HG02884 (cell line): Measurements from ENCODE around the gene MSL3B.
A peak's percentile ranks its signal among the peaks of the same experiment; 100 is the strongest.
"Not testable (repeated sequence)": the region's sequence is repeated elsewhere in the genome, so short reads cannot be mapped to it uniquely, and the experiment has no call there.

ENCODE experiments used
- ATAC-seq: cut with Tn5 transposase; IDR thresholded peaks from one replicate; pipeline ENCODE4 v1.9.1; 2021; ENCODE audit warnings: mild to moderate bottlenecking, moderate library complexity; ENCODE audit not compliant: unreplicated experiment

MSL3B gene

DNA sequence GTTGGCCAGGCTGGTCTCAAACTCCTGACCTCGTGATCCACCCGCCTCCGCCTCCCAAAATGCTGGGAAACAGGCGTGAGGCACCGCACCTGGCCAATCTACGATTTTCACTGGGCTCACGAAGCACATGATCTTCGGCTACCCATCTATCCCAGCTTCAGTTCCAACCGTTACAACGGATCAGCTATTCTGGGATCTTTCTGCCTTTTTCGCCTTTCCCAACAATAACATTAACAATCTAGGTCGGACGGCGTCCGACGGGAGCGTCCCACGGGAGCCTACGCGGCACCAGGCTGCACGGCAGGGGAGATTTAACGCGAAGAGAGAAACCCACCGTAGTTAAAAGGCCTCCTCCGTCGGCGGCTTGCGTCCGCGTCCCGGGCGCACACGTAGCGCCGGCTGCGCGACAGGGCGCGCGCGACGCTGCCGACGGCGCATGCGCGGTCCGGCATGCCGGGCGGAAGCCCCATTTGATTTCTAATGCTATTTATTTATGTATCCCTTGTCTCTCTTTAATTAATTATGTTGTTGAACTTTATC is at the start of gene MSL3B:
Gene MSL3B (minus strand): TSS at position 394 of the 540 bp plus-strand sequence.
- no peak for ATAC-seq

DNA sequence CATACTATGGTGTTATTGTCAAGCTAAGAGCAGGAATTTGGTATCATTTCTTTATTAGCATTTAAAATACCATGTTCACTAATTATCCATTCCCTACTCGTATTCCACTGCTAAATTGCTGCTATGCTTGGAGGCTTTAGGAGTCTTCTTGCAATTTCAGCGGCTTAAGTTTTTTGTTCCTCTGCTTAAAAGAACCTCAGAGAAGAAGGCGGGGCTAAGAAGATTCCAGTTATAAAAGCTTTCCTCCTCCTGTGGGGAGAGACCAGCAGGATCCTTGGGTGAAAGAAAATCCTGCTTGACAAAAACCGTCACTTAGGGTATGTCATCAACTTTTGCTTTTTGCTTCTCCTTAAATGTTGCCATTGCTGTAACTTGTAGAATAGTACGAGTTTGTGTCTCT is 48.9 kb upstream of the MSL3B start, which contains the start of gene TRPM8:
Gene TRPM8 (plus strand): TSS at position 258 of the 400 bp plus-strand sequence. CDS start 9,165 bp downstream, outside the sequence.
- ATAC-seq = no peak

DNA sequence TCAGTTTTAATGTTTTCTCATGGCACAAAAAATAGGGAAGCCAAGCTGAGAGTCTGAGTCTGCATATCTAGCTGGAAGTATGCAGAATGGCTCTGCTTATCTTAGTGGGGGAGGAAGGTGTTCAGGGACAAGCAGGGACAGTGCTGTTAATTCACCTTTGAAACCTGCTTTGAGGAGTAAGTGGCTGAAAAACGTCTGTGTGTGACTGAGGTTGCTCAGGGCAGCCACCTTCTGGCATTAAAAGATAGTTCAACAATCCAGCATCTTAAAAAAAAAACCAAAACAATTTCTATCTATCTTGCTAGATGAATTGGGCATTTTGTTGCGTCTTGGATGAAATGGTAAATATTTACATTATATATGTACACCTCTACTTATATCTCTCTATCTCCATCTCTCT is 46.9 kb upstream of the MSL3B start:
- no peak for ATAC-seq

DNA sequence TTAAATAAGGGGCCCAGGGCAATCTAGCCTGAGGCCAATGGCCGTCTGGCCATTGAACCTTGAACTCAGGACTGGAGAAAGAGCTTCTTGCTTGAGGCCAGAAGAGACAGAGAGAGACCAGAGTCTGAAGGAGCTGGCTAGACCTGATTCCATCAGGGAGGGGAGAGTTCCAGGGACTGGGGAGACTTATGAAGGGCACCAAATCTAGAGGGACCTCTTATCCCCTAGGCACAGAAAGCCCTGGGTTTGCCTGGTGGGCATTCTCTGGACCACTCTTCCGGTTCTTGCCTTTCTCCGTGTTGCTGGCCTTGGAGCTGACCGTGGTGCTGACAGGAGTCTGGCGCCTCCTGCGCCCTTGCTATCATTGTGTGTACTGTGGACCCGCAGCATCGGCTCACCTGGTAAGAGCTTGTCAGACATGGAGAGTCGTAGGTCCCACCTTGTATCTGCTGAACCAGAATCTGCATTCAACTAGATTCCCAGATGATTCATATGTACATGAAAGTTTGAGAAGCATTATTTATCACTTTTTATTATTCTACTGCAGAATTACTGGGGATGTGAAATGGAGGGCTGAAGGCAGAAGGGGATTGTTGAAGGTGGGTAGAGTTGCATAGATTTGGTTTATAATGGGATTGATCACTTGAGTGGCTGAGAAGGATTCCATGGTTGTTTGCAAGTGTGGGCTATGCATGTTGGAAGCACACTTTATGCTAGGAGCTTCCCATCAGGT is 44.7 kb upstream of the MSL3B start:
- no peak for ATAC-seq

DNA sequence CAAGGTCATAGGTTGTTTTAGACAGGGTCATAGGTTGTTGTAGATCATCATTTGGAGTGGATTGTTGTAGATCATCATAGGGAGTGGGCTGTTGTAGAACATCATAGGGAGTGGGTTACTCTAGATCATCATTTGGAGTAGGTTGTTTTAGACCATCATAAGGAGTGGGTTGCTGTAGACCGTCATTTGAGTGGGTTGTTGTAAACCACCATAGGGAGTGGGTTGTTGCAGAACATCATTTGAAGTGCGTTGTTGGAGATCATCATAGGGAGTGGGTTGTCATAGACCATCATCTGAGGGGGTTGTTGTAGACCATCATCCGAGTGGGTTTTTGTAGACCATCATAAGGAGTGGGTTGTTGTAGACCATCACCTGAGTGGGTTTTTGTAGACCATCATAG is 39.4 kb upstream of the MSL3B start:
- ATAC-seq = no peak

DNA sequence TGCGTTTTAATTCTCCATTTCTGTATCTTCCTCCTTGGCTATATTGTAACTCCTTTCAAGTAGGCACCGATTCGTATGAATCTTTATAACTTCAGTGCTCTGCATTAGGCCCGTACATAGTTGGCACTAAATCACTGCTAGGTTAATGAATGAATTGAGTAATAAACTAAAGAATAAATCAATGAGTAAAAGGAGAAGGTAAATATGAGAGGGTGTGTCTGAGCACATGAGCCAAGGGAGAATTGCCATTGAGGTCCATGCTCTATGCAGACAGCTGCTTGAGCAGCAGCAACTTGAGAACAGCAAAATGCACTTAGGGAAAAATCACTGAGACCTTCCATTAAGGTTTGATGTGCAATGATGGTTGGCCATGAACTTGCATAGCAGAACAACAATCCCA is 37.8 kb upstream of the MSL3B start:
- ATAC-seq = no peak

DNA sequence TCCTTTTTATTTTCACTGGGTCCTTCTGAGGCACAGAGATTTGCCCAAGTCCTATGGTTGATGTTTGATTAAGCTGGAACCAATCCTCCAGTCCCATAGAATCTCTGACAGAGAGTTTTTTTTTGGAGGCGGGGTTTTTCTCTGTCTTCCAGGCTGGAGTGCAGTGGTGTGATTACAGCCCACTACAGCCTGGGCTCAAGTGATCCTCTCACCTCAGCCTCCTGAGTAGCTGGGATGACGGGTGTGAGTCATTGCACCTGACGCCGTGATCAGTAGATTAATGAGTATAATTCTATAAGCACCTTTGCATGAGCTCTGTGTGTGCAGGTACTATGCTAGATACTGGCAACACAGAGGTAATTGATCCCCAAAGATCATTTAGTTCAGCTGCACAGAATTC is 33.7 kb upstream of the MSL3B start:
- no peak for ATAC-seq

DNA sequence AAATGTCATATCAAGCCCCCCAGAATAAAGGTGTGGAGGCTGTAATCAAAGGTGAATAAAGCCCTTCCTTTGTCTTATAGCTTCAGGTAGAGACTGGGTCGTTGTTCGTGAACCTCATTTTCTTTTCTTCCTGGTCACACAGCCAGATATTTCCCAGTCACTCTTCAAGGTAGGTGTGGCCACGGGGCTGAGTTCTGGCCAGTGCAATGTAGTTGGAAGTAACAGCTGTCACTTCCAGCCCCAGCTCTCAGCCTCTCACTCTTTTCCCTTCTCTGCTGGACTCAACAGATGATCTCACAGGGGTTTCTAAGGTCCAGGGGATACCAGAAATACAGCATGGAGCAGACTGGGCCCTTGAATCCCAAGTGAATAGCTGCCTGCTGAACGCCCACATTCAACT is 33.2 kb upstream of the MSL3B start:
- no peak for ATAC-seq

DNA sequence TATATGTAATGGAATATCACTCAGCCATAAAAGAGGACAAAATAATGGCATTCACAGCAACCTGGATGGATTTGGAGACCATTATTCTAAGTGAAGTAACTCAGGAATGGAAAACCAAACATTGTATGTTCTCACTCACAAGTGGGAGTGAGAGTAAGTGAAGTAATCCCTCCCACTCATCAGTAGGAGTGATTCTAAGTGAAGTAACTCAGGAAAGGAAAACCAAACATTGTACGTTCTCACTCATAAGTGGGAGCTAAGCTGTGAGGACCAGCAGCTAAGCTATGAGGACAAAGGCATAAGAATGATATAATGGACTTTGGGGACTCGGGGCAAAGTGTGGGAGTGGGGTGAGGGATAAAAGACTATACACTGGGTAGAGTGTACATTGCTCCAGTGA is 28.1 kb upstream of the MSL3B start:
- not testable (repeated sequence) for ATAC-seq

DNA sequence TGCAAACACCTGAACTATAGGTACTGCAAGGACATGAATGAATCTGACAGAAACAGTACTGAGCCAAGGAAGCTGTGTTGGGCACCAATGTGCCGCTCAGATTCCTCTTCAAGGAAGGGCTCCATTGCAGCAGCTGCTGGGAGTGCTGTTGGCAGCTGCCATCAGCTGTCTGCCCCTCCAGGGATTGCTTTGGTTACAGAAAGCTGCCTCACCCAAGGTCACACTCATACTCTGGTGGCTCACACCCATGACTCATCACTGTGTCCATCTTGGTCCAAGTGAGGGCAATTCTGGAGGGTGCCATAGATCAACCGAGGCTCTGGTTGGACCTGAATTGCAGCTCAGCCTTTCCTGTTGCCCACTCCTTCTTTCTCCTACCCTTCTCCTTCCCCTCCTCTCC is 24.6 kb upstream of the MSL3B start:
- ATAC-seq = no peak

DNA sequence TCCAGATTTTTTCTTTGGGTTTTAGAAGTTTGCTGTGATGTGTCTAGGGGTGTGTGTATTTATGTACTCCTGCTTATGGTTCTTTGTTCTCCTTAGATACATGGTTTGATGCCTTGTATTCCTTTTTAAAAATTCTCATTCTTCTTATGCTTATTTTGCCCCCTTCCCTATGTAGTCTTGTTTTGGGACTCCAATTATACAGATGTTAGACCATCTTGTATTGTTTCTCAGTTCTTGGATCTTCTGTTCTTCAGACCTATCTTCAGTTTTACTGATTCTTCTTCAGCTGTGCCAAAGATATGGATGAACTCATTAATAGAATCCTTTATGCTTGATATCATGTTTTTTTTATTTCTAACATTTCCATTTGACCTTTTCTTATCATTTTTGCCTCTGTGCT is 14.2 kb upstream of the MSL3B start:
- no peak for ATAC-seq

DNA sequence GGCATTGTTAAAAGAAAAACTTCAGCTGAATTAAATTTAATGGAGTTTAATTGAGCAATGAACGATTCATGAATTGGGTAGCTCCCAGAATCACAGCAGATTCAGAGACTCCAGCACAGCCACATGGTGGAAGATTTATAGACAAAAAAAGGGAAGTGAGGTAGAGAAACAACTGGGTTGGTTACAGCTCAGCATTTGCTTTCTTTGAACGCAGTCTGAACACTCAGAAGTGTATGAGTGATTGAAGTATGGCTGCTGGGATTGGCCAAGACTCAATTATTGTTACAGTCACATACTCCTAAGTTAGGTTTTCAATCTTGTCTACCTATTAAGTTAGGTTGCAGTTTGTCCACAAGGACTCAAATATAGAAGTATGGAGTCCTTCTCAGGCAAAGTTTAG is 3.9 kb upstream of the MSL3B start:
- ATAC-seq = not testable (repeated sequence)

DNA sequence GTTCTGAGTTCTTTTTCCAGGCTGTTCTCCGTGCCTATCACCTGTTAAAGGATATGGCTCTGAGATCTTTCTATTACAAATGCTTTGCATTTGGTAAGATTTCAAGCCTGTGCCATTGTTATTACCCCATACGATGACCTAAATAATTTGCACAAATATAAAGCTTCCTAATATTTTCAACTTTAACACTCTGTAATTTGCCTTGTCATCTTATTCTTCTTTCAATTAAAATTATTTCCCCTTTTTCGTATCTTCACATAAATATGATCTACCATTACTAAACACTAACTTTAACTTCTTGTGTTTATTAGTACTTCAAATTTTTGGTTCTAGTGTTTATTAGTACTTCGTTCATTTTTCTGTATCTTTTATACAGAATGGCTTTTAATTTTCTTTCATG is 3.2 kb upstream of the MSL3B start:
- ATAC-seq = no peak

DNA sequence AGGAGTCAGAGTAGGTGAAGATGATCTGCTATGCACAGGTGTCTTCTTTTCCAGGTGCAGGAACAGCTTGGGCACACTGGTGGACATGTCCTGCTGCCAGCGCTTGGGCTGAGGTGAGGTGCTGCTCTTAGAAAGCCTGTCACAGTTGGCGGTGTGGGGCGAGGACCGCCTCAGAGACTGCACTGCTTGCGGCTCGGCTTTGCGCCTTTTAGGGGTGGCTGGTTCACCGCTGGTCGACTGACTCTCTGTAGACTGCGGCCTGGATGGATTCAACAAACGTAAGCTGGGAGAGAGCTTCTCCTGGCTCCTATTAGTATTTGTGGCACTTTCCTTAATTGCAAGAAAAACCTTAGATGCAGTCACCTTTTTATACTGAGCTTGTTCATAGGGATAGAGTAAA is 1.7 kb downstream of the MSL3B start:
- no peak for ATAC-seq

DNA sequence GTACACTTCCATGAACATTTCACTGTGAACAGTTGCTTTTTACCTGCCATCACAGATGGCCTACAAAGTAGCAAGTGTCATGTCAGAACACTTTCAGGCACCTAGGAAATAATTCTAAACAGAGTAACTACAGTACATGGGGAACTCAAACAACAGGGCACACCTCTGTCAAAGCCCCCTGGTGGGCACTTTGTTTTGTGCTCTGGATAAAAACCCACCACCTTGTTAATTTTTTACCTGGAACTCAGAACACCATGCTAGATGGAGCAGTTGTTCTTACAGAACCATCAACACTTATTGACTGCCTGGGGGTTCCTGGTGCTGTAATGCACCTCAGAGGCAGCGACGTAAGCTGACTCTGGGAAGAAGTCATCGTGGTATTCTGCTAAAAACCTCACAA is 2.3 kb downstream of the MSL3B start:
- no peak for ATAC-seq

DNA sequence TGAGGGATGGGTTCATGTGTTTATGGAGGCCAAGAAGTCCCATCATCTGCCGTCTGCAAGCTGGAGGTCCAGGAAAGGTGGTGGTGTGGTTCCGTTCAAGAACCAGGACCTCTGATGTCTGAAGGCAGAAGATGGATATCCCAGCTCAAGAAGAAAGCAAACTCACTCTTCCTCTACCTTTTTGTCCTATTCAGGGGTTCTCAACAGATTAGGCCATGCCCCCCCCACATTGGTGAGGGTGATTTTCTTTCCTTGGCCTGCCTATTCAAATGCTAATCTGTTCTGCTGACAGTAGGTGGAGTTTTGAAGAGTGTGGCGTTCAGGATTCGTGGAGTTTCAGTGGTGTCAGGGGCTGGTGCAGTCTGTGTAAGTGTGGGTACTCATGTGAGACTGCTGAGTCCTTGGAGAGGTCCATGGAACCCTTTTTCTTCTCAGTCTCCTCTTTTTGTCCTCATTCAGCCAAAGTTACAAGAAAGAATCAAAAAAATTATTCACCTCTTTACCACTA is 5.9 kb downstream of the MSL3B start:
- ATAC-seq = no peak

DNA sequence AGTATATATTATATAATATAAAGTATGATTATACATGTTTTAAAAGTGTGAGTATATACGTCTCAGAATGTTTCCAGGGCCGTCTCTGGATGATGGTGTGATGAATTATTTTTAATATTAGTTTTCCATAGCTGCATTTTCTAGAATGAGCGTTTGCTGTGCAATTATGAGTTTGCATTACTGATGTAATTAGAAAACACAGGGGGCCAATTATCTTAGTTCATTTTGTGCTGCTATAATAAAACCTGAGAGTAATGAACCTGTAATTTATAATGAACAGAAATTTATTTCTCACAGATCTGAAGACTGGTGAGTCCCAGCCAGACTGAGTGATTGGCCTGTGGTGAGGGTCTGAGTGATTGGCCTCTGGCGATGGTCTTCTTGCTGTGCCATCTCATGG is 9.9 kb downstream of the MSL3B start:
- ATAC-seq = no peak

DNA sequence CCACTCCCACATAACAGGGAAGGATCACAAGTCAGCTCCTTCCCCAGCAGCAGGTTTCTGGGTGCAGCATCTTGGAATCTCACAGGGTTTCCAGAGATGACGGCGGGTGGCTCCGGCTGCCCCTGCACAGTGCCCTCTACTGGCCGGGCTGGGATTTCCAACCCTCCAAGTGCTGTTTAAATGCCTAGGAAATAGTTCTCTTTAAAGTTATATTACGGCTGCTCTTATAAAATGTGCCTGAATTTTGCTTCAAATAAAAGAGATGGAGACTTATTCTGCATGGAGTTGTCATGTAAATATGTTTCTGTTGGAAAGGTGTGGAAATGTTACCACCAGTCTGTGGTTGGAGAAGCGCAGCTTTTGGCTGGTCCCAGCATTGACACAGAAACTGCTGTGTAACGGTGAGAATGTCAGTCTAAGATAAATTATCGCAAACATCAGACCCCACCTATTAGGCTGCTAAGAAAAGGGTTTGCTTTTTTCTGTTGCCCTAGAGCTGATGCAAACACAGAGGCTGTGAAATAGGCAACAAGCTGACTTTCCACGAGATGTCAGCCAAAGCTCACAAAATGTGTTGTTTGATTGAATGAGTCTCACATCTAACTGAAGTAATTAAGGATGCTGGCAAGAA is 10.6 kb downstream of the MSL3B start:
- no peak for ATAC-seq

DNA sequence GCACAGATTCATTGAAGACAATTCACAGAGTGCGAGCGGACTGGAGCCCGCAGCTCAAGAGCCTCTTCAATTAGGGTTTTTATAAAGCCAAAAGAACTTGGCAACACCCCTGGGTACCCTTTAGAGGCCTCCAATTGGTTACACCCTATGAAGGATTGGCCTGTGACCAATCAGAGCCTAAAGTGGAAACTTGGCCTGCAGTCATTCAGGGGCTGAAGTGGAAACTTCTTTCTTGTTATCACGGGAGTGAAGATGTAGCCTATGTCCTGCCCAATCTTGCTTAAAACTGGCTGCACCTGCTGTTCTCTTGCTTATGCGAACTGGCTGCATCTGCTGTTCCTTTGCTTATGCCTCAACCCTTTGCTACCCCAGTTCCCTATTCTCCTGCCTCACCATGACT is 12.0 kb downstream of the MSL3B start:
- no peak for ATAC-seq

DNA sequence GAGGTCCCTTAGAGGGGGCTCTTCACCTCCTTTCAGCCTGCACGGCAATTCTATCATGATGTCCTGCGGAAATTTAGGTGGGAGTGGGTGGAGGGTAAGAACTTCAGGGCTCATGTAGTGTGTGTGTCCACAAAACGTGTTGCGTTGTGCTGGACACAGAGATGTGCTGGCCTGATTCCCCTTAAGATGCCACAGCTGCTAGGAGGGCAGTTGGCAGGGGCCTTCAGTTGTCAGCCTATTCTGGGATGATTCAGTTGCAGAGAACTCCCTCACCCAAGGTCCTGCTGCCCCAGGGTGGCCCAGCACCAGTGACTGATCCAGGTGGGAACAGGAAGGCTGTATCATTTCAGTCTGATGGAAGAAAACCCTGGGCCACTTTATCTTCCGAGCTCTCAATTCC is 12.8 kb downstream of the MSL3B start:
- no peak for ATAC-seq

DNA sequence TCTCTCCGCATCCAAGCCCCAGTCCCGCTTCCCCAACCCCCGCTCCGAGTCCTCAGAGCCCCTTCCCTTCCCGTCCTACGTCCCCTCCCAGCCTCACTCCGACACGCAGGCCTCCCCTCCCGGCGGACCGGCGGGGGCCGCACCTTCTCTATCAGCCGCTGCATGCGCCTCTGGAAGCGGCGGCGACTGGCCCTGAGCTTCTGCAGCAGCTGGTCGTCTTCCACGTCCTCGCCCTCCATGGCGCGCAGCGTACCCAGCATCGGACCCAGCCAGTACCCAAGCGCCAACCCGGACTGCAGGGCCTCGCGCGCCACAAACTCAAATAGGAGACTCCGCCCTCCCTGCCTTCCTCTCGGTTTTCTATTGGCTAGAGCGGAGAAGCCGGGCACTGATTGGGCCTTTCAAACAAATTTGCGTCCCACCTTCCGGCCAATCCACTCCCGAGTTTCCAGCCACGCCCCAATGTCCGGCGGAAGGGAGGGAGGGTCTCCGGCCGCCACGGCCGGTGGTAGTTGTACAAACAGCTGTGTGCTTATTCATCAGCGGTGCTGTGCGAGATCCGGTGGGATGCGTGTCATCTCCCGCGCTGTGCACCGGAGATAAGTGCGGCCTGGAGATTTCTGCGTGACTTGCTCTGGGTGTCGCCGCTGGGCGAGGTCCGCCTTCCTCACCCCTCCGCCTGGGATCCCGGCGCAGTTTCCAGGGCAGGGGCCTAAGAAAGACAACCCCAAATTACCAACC is 13.8 kb downstream of the MSL3B start, which contains the start of gene HJURP:
Gene HJURP (minus strand): TSS at position 295 of the 741 bp plus-strand sequence. CDS start 35 bp downstream, at position 260.
- ATAC-seq = peak; percentile 99
